MCF 10A (cell line): ENCODE results near the gene GALNT9. TPM values are rescaled to one million over a fixed set of nuclear protein-coding genes. Genes with fewer than 3 reads are reported as not detected.

Source experiments
- BruUV-seq: library from RNA; stranded (reverse); fragments of 400-500 nt; replicated peaks from 2 replicates; lab custom pipeline; 2021; lab: Mats Ljungman, UMichigan
- CTCF ChIA-PET: fragments of 300-600 bp; sonication (Branson Sonifier 250); formaldehyde crosslinking; extraction: SDS; loops from one replicate; lab custom pipeline; 2021; ENCODE audit warnings: antibody characterized with exemption, inconsistent platforms; lab: Yijun Ruan, JAX
- POLR2A ChIA-PET: fragments of 300-600, 350-650 bp; sonication (Branson Sonifier 250); formaldehyde crosslinking; extraction: SDS; loops from one replicate; lab custom pipeline; 2020; ENCODE audit warnings: antibody characterized with exemption, inconsistent platforms; lab: Yijun Ruan, JAX
- DNase-seq: peaks from one replicate; pipeline ENCODE4 v3.0.0-alpha.2; 2018; ENCODE audit not compliant: unreplicated experiment
- H3K27ac Mint-ChIP-seq: one replicate; pipeline ENCODE4 v1.8.0; 2022; ENCODE audit warnings: mild to moderate bottlenecking, low read depth, mixed read lengths; ENCODE audit not compliant: unreplicated experiment
- H3K27me3 Mint-ChIP-seq: one replicate; pipeline ENCODE4 v1.8.0; 2022; ENCODE audit warnings: mixed read lengths; ENCODE audit not compliant: insufficient read depth, unreplicated experiment
- H3K36me3 Mint-ChIP-seq: one replicate; pipeline ENCODE4 v1.8.0; 2022; ENCODE audit warnings: mild to moderate bottlenecking, moderate library complexity, mixed read lengths; ENCODE audit not compliant: insufficient read depth, unreplicated experiment
- H3K4me1 Mint-ChIP-seq: one replicate; pipeline ENCODE4 v1.8.0; 2022; ENCODE audit warnings: mixed read lengths; ENCODE audit not compliant: insufficient read depth, unreplicated experiment
- H3K4me3 Mint-ChIP-seq: one replicate; pipeline ENCODE4 v1.8.0; 2022; ENCODE audit warnings: mild to moderate bottlenecking, moderate library complexity, mixed read lengths; ENCODE audit not compliant: unreplicated experiment
- H3K9me3 Mint-ChIP-seq: one replicate; pipeline ENCODE4 v1.8.0; 2022; ENCODE audit warnings: mixed read lengths; ENCODE audit not compliant: unreplicated experiment
- CTCF ChIP-seq: fragments of 200-600 bp; IDR thresholded peaks from one replicate; pipeline ENCODE4 v1.8.0; 2022; ENCODE audit warnings: antibody characterized with exemption, mild to moderate bottlenecking; ENCODE audit not compliant: unreplicated experiment
- intact Hi-C: fragments of 100-400 bp; cut with micrococcal nuclease; formaldehyde crosslinking; loops from 2 replicates; pipeline ENCODE4 v1.14.1; 2022
- total RNA-seq: library from RNA; stranded (reverse); gene quantifications from 2 replicates; pipeline ENCODE4 v1.2.3, GENCODE V29; 2022

Gene GALNT9
- total RNA-seq, 1 experiment from 2014 or later: 4.4 TPM

- no peak for TF ChIP-seq CTCF
- Mint-ChIP-seq H3K27ac (no peak overlapping the region), H3K36me3 (no peaks in the 10 kb centered on the region), H3K4me3 (no peak overlapping the region), H3K27me3 (no peaks in the 10 kb centered on the region), H3K4me1 (peaks cover 6% of the 10 kb centered on the region), H3K9me3 (no peaks in the 10 kb centered on the region)
- intact Hi-C loops: no loop called here
- no TSS peak for BruUV-seq
- CTCF ChIA-PET: interaction anchor here (0.6 kb wide), 1 partner anchor 17 kb away, joined by 3 read pairs; no protein-coding TSS in a partner anchor
- no peak for DNase-seq
- POLR2A ChIA-PET: no interaction called here
Measured at GRCh38 chr12:132277949-132278348, 51.4 kb downstream of the GALNT9 start.

GRCh38 chr12:132277374-132277941 lies 51.9 kb downstream of the GALNT9 start:
- no TSS peak for BruUV-seq
- Mint-ChIP-seq H3K36me3 (no peaks in the 10 kb centered on the region), H3K4me3 (no peak overlapping the region), H3K27me3 (no peaks in the 10 kb centered on the region), H3K9me3 (no peaks in the 10 kb centered on the region), H3K4me1 (peaks cover 6% of the 10 kb centered on the region), H3K27ac (no peak overlapping the region)
- peak; percentile 59 for DNase-seq
- TF ChIP-seq CTCF: no peak
- intact Hi-C loops: no loop called here
- CTCF ChIA-PET: interaction anchor here (0.6 kb wide), 1 partner anchor 17 kb away, joined by 3 read pairs; no protein-coding TSS in a partner anchor
- POLR2A ChIA-PET: no interaction called here

- CTCF ChIA-PET: no interaction called here
Measured at GRCh38 chr12:132276827-132277373, 52.5 kb downstream of the GALNT9 start.

More at GRCh38 chr12:132276827-132277373, 52.5 kb downstream of the GALNT9 start:
- TF ChIP-seq CTCF: no peak
- peaks cover 6% of the 10 kb centered on the region for H3K4me1 Mint-ChIP-seq
- no peak overlapping the region for H3K4me3 Mint-ChIP-seq
- H3K27me3 Mint-ChIP-seq: no peaks in the 10 kb centered on the region
- H3K27ac Mint-ChIP-seq: no peak overlapping the region
- BruUV-seq: no TSS peak
- POLR2A ChIA-PET: interaction anchor here (1.4 kb wide), 1 partner anchor 8 kb away, joined by 3 read pairs; no protein-coding TSS in a partner anchor
- H3K9me3 Mint-ChIP-seq: no peaks in the 10 kb centered on the region
- intact Hi-C loops: no loop called here
- no peak for DNase-seq
- no peaks in the 10 kb centered on the region for H3K36me3 Mint-ChIP-seq
